ENCODE measurements around the gene NKX2-2.

NKX2-2 gene

DNA sequence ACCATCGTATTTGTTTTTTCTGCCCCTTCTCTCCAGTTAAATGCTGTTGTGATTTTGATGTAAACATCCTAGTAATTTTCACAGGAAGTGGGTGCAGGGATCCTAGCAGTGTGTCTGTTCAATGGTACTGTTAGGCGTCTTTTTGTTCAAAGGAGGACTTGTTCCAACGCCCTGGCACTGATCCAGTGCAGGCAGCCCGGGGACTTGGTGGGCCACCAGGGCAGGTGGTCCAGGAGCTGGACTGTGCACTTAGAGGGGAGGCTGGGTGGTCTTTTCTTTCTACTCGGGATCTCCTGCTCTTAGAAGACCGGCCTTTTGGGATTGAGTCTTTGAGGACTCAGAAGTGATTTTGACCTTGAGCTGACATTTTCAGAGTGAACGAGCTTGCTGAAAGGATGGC lies 41.1 kb upstream of the NKX2-2 start:
- DNase-seq (ENCODE audit: low read depth, low spot score), result no peak
- TF ChIP-seq, protein P1, sequence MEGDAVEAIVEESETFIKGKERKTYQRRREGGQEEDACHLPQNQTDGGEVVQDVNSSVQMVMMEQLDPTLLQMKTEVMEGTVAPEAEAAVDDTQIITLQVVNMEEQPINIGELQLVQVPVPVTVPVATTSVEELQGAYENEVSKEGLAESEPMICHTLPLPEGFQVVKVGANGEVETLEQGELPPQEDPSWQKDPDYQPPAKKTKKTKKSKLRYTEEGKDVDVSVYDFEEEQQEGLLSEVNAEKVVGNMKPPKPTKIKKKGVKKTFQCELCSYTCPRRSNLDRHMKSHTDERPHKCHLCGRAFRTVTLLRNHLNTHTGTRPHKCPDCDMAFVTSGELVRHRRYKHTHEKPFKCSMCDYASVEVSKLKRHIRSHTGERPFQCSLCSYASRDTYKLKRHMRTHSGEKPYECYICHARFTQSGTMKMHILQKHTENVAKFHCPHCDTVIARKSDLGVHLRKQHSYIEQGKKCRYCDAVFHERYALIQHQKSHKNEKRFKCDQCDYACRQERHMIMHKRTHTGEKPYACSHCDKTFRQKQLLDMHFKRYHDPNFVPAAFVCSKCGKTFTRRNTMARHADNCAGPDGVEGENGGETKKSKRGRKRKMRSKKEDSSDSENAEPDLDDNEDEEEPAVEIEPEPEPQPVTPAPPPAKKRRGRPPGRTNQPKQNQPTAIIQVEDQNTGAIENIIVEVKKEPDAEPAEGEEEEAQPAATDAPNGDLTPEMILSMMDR (IDR thresholded peaks at IDR 0.05; ENCODE audit: insufficient read depth, low read length, missing control alignments), result no peak
- CTCF ChIA-PET, result interaction anchor here (1.8 kb wide), 1 partner anchor 17 kb away, joined by 5 read pairs; no protein-coding TSS in a partner anchor
- POLR2A ChIA-PET, result no interaction called here
- no peak overlapping the region for H3K4me3 ChIP-seq (ENCODE audit: low read depth, low read length)

DNA sequence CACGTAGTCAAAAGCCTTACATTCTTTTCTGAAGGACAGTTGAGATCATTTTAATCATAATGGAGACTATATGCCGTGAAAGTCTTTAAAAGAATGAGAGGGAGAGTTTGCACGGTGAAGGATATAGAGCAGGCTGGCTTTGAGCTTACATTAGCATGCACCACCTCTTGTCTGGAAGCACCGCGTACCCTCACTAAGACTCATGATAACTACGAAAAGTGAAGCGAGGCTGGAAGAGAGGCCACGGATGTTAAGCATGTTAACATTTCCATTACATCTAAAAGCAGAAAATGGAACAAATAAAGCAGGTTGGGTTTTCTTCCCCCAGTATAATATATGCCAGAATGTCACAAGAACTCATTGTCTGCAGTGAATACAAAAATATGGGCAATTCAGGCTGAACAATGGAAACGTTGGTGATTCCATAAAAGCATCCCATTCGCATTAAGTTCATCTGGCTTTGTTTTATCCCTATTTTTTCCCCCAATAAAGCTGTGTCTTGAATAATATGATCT lies 40.6 kb upstream of the NKX2-2 start:
- no peak for DNase-seq (ENCODE audit: low read depth, low spot score)
- TF ChIP-seq, protein P1 (IDR thresholded peaks at IDR 0.05; ENCODE audit: insufficient read depth, low read length, missing control alignments), result no peak
- CTCF ChIA-PET, result no interaction called here

DNA sequence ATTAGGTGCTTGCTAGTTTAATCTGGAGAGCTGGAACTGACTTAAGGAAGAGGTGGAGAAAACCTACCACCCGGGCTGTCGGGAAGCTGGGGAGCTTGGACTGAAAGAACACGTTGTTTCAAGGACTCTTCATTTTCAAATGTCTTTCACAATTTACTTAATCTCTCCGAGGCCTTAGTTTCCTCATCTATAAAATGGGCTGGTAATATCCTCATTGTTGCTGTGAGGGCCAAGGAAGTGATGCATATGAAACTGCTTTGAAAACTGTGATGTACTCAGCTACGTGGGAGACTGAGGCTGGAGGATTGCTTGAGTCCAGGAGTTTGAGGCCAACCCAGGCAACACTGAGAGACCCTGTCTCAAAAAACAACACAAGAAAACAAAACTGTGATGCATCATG lies 36.7 kb upstream of the NKX2-2 start:
- ChIA-PET CTCF (no interaction called here), POLR2A (no interaction called here)
- H3K4me3 ChIP-seq (ENCODE audit: low read depth, low read length), result no peak overlapping the region
- DNase-seq (ENCODE audit: low read depth, low spot score), result no peak
- TF ChIP-seq, protein P1 (IDR thresholded peaks at IDR 0.05; ENCODE audit: insufficient read depth, low read length, missing control alignments), result no peak

More for the DNA sequence above, 40.6 kb upstream of the NKX2-2 start:
- H3K4me3 ChIP-seq (ENCODE audit: low read depth, low read length), result no peak overlapping the region
- POLR2A ChIA-PET, result no interaction called here

DNA sequence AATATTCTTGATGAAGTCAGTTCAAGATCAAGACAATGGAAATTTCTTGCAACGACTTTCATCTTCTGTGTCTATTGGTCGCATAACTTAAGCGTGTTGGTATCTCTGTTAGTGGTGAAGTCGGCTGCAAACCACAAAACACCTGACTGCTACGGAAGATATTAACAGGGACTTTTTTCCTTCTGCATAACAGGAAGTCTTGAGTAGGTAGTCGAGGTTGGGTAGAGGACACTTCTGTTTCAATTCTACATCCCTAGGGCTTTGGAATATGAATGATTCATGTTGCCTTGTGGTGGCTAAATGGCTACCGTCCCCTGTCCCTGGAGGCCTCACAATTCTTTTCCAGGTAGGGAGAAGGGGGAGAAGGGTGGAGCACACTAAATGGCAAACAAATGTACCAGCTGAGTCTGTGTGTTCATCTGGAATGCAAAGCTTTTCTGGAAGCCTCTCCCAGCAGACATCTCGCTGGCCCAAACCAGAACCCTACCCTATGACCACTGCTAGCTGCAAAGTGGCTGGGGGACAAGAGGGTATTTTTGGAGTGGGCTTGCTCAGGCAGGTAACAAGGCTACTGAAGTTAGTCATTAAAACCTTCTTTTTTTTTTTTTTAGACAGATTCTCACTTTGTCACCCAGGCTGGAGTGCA lies 34.6 kb upstream of the NKX2-2 start:
- no peak overlapping the region for H3K4me3 ChIP-seq (ENCODE audit: low read depth, low read length)
- POLR2A ChIA-PET, result no interaction called here
- CTCF ChIA-PET, result interaction anchor here (1.5 kb wide), 1 partner anchor 23 kb away, joined by 3 read pairs; no protein-coding TSS in a partner anchor
- TF ChIP-seq, protein P1 (IDR thresholded peaks at IDR 0.05; ENCODE audit: insufficient read depth, low read length, missing control alignments), result no peak
- DNase-seq (ENCODE audit: low read depth, low spot score), result no peak

GRCh38 chr20:21546355-21546754 lies 32.5 kb upstream of the NKX2-2 start:
- H3K4me3 ChIP-seq (ENCODE audit: low read depth, low read length), result no peak overlapping the region
- DNase-seq (ENCODE audit: low read depth, low spot score), result no peak
- POLR2A ChIA-PET, result no interaction called here
- TF ChIP-seq, protein P1 (IDR thresholded peaks at IDR 0.05; ENCODE audit: insufficient read depth, low read length, missing control alignments), result no peak
- CTCF ChIA-PET, result interaction anchor here (1.0 to 1.1 kb wide), 2 partner anchors 26 to 311 kb away, joined by 3 to 4 read pairs; no protein-coding TSS in a partner anchor

GRCh38 chr20:21539512-21539911 lies 25.6 kb upstream of the NKX2-2 start:
- no peak for DNase-seq (ENCODE audit: low read depth, low spot score)
- TF ChIP-seq, protein P1 (IDR thresholded peaks at IDR 0.05; ENCODE audit: insufficient read depth, low read length, missing control alignments), result no peak
- ChIA-PET POLR2A (no interaction called here), CTCF (interaction anchor here (0.7 kb wide), 1 partner anchor 680 kb away, joined by 3 read pairs; no protein-coding TSS in a partner anchor)
- no peak overlapping the region for H3K4me3 ChIP-seq (ENCODE audit: low read depth, low read length)
